ENCODE results near the gene CSRNP3. TPM values are rescaled to one million over a fixed set of nuclear protein-coding genes. Genes with fewer than 3 reads are reported as not detected.
"Not testable (repeated sequence)": the region's sequence is repeated elsewhere in the genome, so short reads cannot be mapped to it uniquely, and the experiment has no call there.

Gene CSRNP3
- total RNA-seq, 4 donors from 2014 or later, result 1.0 to 44.1 (median 4.3) TPM

DNA sequence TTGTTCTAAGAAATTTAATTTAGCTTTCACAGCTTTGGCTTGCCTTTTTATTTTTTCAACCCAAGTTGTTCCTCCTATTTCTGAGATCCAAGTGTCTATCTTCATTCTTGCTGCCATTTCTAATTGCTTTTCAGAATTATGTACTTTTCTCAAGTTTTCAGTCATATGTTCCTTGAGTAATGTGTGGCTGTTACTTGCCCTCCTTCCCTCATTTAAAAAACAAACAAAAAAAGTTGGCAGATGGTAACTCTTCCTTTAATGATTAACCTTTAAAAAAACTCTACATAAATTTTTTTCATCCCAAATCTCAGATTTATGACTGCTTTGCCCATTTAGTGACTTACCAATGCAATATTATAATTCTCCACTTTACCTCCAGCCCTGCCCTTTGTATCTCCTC, 193.2 kb downstream of the CSRNP3 start:
- Histone ChIP-seq H3K4me3 (no peak overlapping the region), H3K9me3 (no peaks in the 10 kb centered on the region), H3K27me3 (no peaks in the 10 kb centered on the region), H3K4me1 (no peaks in the 10 kb centered on the region), H3K27ac (no peak overlapping the region), H3K36me3 (no peaks in the 10 kb centered on the region)
- no peak for DNase-seq
- no peak for TF ChIP-seq POLR2A (IDR thresholded peaks at IDR 0.05)
- TF ChIP-seq, protein P1, sequence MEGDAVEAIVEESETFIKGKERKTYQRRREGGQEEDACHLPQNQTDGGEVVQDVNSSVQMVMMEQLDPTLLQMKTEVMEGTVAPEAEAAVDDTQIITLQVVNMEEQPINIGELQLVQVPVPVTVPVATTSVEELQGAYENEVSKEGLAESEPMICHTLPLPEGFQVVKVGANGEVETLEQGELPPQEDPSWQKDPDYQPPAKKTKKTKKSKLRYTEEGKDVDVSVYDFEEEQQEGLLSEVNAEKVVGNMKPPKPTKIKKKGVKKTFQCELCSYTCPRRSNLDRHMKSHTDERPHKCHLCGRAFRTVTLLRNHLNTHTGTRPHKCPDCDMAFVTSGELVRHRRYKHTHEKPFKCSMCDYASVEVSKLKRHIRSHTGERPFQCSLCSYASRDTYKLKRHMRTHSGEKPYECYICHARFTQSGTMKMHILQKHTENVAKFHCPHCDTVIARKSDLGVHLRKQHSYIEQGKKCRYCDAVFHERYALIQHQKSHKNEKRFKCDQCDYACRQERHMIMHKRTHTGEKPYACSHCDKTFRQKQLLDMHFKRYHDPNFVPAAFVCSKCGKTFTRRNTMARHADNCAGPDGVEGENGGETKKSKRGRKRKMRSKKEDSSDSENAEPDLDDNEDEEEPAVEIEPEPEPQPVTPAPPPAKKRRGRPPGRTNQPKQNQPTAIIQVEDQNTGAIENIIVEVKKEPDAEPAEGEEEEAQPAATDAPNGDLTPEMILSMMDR (IDR thresholded peaks at IDR 0.05), result no peak
- intact Hi-C loops (cut with DNase I; ENCODE audit: low total_unique reads), result no loop called here

DNA sequence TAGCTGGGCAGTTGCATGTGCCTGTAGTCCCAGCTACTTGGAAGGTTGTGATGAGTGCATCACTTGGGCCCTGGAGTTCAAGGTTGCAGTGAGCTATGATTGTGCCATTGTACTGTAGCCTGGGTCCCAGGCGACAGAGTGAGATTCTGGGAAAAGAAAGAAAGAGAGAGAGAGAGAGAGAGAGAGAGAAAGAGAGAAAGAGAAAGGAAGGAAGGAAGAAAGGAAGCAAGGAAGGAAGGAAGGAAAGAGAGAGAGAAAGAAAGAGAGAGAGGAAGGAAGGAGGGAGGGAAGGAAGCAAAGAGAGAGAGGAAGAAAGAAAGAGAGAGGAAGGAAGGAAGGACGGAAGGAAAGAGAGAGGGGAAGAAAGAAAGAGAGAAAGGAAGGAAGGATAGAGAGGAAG, 196.1 kb downstream of the CSRNP3 start:
- H3K9me3 ChIP-seq, result no peaks in the 10 kb centered on the region
- H3K27me3 ChIP-seq, result no peaks in the 10 kb centered on the region
- no peak overlapping the region for H3K4me3 ChIP-seq
- no peaks in the 10 kb centered on the region for H3K4me1 ChIP-seq
- H3K36me3 ChIP-seq, result no peaks in the 10 kb centered on the region
- intact Hi-C loops (cut with DNase I; ENCODE audit: low total_unique reads), result no loop called here
- no peak for TF ChIP-seq POLR2A (IDR thresholded peaks at IDR 0.05)
- TF ChIP-seq, protein P1 (IDR thresholded peaks at IDR 0.05), result no peak
- DNase-seq, result no peak
- H3K27ac ChIP-seq, result no peak overlapping the region

DNA sequence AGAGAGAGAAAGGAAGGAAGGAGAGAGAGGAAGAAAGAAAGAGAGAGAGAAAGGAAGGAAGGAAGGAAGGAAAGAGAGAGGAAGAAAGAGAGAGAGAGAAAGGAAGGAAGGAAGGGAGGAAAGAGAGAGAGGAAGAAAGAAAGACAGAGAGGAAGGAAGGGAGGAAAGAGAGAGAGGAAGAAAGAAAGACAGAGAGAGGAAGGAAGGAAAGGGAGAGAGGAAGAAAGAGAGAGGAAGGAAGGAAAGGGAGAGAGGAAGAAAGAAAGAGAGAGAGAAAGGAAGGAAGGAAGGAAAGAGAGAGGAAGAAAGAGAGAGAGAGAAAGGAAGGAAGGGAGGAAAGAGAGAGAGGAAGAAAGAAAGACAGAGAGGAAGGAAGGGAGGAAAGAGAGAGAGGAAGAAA, 196.6 kb downstream of the CSRNP3 start:
- H3K27me3 ChIP-seq; H3K4me3 ChIP-seq; H3K4me1 ChIP-seq; H3K9me3 ChIP-seq; intact Hi-C loops (cut with DNase I; ENCODE audit: low total_unique reads); H3K27ac ChIP-seq; DNase-seq; H3K36me3 ChIP-seq: not testable (repeated sequence)

DNA sequence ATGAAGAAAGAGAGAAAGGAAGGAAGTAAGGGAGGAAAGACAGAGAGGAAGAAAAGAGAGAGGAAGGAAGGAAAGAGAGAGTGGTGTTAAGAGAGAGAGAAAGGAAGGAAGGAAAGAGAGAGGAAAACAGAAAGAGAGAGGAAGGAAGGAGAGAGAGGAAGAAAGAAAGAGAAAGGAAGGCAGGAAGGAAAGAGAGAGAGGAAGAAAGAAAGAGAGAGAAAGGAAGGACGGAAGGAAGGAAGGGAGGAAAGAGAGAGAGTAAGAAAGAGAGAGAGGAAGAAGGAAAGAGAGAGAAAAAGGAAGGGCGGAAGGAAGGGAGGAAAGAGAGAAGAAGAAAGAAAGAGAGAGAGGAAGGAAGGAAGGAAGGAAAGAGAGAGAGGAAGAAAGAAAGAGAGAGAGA, 197.1 kb downstream of the CSRNP3 start:
- H3K36me3 ChIP-seq, result no peaks in the 10 kb centered on the region
- H3K27me3 ChIP-seq, result no peaks in the 10 kb centered on the region
- intact Hi-C loops (cut with DNase I; ENCODE audit: low total_unique reads), result no loop called here
- TF ChIP-seq, protein P1 (IDR thresholded peaks at IDR 0.05), result no peak
- no peak for TF ChIP-seq POLR2A (IDR thresholded peaks at IDR 0.05)
- H3K27ac ChIP-seq, result no peak overlapping the region
- no peaks in the 10 kb centered on the region for H3K4me1 ChIP-seq
- no peak for DNase-seq
- no peak overlapping the region for H3K4me3 ChIP-seq
- H3K9me3 ChIP-seq, result no peaks in the 10 kb centered on the region

DNA sequence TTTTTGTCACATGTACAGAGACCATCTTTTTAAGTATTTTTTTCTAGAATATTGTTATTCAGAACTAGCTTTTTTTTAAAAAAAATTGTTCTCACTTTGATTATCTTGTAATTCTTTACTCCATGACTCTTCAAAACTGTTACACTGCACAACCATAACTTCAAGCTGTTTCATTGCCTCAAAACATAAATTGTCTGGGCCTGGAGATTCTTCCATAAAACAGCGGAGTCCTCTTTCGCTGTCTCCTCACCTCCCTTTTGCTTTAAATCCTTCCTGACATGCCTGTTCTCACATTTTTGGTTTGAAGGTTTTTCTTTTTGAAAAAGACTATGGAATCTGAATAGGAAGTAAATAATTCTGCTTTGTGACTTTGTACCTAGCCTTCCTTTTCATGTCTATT, 197.9 kb downstream of the CSRNP3 start:
- Histone ChIP-seq H3K27me3 (no peaks in the 10 kb centered on the region), H3K9me3 (no peaks in the 10 kb centered on the region), H3K4me1 (no peaks in the 10 kb centered on the region), H3K4me3 (no peak overlapping the region), H3K36me3 (no peaks in the 10 kb centered on the region), H3K27ac (no peak overlapping the region)
- TF ChIP-seq POLR2A (IDR thresholded peaks at IDR 0.05), result no peak
- TF ChIP-seq, protein P1 (IDR thresholded peaks at IDR 0.05), result no peak
- intact Hi-C loops (cut with DNase I; ENCODE audit: low total_unique reads), result no loop called here
- DNase-seq, result no peak

DNA sequence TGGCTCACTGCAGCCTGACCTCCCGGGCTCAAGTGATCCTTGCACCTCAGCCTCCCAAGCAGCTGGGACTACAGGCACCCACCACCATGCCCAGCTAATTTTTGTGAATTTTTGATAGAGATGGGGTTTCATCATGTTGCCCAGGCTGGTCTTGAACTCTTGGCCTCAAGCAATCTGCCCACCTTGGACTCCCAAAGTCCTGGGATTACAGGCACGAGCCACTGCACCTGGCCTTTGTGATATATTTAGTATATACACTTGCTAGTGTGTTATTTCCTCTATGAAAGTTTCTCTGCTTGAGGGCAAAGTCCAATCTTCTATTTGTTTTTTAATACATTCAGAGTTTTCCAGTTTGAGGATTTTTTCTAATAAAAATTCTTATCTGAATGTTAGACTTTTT, 205.3 kb downstream of the CSRNP3 start:
- Histone ChIP-seq H3K4me1 (no peaks in the 10 kb centered on the region), H3K4me3 (no peak overlapping the region), H3K27ac (no peak overlapping the region), H3K9me3 (no peaks in the 10 kb centered on the region), H3K36me3 (no peaks in the 10 kb centered on the region), H3K27me3 (no peaks in the 10 kb centered on the region)
- TF ChIP-seq, protein P1 (IDR thresholded peaks at IDR 0.05), result no peak
- intact Hi-C loops (cut with DNase I; ENCODE audit: low total_unique reads), result no loop called here
- DNase-seq, result no peak

Data from uterus (tissue), 4 donors.